NT2/D1 (cell line): ENCODE results near the gene RASAL1.

ENCODE experiments used
- DNase-seq: peaks from one replicate; pipeline ENCODE4 v3.0.0-alpha.2; 2011; ENCODE audit warnings: low read depth, low spot score
- H3K27me3 ChIP-seq: 2 replicates; pipeline ENCODE4 v1.6.0; 2011; ENCODE audit warnings: mild to moderate bottlenecking; ENCODE audit not compliant: insufficient read length, insufficient read depth
- H3K36me3 ChIP-seq: 2 replicates; pipeline ENCODE4 v1.6.1; 2011; ENCODE audit warnings: mild to moderate bottlenecking, low read length, mixed read lengths; ENCODE audit not compliant: insufficient read depth, insufficient read length
- H3K4me1 ChIP-seq: 2 replicates; pipeline ENCODE4 v1.5.1; 2011; ENCODE audit not compliant: insufficient read depth, insufficient read length
- H3K4me3 ChIP-seq: 2 replicates; pipeline ENCODE4 v1.5.1; 2011; ENCODE audit warnings: low read depth; ENCODE audit not compliant: insufficient read length
- H3K9ac ChIP-seq: 2 replicates; pipeline ENCODE4 v1.6.0; 2011; ENCODE audit warnings: low read depth; ENCODE audit not compliant: insufficient read length
- H3K9me3 ChIP-seq: 2 replicates; pipeline ENCODE4 v1.5.1; 2011; ENCODE audit warnings: mild to moderate bottlenecking, low read length; ENCODE audit not compliant: insufficient read depth
- SUZ12 ChIP-seq: IDR thresholded peaks from 2 replicates; pipeline ENCODE4 v1.6.1; 2011; ENCODE audit not compliant: insufficient read length, insufficient read depth; ENCODE audit errors: extremely low read depth
- YY1 ChIP-seq: IDR thresholded peaks from 2 replicates; pipeline ENCODE4 v1.6.1; 2011; ENCODE audit not compliant: insufficient read length, insufficient read depth
- ZNF274 ChIP-seq: IDR thresholded peaks from 2 replicates; pipeline ENCODE4 v1.6.1; 2011; ENCODE audit warnings: mild to moderate bottlenecking, low read depth, low read length

Gene RASAL1

DNA sequence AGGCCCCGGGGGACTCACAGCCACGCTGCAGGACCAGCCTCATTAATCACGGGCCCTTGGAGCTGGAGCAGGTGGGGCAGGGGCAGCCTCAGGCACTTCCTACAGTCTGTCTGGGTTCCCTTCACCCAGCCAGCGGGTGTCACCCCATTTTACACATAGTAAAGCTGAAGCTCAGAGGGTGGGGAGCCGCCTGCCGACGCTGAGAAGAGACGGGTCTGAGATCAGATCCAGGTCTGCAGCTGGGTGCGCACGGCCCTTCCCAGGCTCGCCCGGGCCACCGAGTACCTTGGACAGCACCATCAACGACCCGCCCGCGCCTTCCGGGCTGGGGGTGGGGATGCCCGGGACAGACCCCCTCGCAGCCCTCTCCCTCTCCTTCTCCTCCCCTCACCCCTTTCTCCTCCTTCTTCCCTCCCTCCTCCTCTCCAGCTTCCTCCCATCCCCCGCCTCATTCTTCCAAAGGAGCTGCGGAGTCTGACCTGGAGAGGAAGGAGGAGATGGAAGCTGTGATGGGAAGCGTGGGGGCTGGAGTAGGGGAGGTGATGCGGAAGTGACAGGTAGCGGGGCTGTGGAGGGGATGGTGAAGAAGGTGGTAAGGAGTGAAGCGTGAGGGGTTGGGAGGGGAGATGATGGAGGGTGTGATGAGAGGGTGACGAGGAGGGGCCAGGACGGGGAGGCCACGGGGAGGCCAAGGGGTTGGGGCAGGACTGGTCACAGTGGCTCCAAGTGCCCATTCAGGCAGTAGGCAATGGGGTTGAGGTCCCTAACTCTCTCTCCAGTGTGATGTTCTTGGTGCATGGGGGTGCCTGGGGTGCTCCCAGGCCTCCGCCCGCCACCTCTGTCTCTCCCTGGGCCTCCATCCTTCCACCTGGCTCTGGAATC lies 70.2 kb downstream of the RASAL1 start:
- Histone ChIP-seq H3K9ac (no peak overlapping the region), H3K27me3 (peaks cover 49% of the 10 kb centered on the region), H3K4me1 (peaks cover 32% of the 10 kb centered on the region), H3K4me3 (no peak overlapping the region), H3K36me3 (no peaks in the 10 kb centered on the region), H3K9me3 (no peaks in the 10 kb centered on the region)
- no peak for TF ChIP-seq YY1
- TF ChIP-seq ZNF274: no peak
- no peak for TF ChIP-seq SUZ12
- peak; percentile 68 for DNase-seq

DNA sequence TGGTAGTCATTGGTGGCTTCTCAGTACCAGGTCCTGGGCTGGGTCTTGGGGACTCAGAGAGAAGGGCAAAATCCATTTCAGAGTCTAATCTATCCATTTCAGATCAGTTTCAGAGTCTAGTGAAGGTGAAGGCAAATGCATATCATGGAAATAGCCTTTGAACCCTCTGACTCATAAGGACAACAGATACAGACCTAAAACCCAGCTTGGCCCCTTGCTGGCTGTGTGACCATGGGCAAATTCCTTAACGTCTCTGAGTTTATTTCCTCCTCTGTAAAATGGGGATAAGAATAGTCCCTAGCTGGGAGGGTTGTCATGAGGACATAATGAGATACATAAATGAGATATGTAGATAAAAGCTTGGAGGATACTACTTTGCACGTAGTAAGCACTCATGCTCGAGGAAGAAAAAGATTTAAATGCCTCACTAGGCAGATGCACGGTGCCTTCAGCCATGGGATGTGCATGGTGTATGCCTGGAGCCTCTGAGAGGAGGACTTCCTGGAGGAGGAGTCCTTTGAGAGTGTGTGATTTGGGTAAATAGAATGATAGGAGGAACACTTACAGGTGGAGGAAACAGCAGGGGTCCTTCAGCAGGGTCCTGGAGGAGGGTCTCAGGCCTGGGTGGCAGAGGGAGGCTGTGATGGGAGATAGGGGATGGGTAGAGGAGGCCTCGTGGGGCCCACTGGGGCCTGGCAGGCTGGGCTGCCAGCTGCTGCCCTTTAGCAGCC lies 71.0 kb downstream of the RASAL1 start:
- Histone ChIP-seq H3K4me3 (no peak overlapping the region), H3K9ac (no peak overlapping the region), H3K4me1 (peaks cover 24% of the 10 kb centered on the region), H3K9me3 (no peaks in the 10 kb centered on the region), H3K36me3 (no peaks in the 10 kb centered on the region), H3K27me3 (peaks cover 58% of the 10 kb centered on the region)
- TF ChIP-seq SUZ12: no peak
- TF ChIP-seq YY1: no peak
- no peak for TF ChIP-seq ZNF274
- no peak for DNase-seq

DNA sequence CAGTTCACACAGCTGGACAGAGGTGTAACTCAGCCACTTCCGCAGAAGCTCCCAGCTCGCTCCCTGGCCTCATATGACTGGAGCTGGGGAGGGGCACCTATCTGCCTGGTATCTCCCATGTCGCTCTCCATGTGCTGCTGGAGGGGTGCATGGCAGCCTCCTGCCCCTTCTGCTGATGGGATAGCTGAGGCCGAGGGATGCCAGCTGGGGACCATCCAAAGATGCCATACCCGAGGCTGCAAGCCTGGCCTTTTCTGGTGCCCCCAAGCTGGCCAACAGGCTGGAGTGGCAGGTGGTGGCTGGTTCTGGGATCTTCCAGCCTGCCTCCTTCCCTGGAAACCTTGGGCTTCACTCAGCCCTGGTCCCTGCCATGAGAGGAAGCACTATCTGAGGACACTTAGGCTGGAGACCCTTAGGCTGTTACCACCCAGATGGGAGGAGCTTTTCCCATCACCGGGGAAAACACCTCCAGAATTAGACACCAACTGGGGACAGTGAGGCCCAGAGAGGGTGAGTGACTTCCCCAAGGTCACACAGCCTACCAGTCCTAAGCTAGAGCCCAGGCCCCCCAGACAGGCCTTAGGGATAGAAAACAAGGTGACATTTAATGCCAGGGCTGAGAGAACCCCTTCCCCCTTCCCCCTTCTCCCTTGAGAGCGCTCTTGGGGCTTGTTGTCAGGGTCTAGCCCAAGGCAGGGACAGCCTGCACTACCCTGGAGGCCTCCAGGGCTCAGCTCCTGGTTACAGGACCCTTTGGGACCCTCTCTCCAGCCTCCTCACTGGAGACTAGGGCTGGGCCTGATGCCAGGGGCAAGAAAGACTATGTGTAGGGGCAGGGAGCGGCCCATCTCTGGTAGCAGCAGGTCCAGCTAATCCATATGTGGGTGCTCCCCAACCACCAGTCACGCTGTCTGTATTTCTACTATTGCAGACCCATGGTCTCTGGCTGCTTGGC lies 71.9 kb downstream of the RASAL1 start:
- no peak for DNase-seq
- Histone ChIP-seq H3K4me1 (peaks cover 22% of the 10 kb centered on the region), H3K36me3 (no peaks in the 10 kb centered on the region), H3K4me3 (no peak overlapping the region), H3K27me3 (peaks cover 66% of the 10 kb centered on the region), H3K9ac (peak overlapping the region; percentile 36), H3K9me3 (no peaks in the 10 kb centered on the region)
- no peak for TF ChIP-seq ZNF274
- no peak for TF ChIP-seq YY1
- TF ChIP-seq SUZ12: no peak

DNA sequence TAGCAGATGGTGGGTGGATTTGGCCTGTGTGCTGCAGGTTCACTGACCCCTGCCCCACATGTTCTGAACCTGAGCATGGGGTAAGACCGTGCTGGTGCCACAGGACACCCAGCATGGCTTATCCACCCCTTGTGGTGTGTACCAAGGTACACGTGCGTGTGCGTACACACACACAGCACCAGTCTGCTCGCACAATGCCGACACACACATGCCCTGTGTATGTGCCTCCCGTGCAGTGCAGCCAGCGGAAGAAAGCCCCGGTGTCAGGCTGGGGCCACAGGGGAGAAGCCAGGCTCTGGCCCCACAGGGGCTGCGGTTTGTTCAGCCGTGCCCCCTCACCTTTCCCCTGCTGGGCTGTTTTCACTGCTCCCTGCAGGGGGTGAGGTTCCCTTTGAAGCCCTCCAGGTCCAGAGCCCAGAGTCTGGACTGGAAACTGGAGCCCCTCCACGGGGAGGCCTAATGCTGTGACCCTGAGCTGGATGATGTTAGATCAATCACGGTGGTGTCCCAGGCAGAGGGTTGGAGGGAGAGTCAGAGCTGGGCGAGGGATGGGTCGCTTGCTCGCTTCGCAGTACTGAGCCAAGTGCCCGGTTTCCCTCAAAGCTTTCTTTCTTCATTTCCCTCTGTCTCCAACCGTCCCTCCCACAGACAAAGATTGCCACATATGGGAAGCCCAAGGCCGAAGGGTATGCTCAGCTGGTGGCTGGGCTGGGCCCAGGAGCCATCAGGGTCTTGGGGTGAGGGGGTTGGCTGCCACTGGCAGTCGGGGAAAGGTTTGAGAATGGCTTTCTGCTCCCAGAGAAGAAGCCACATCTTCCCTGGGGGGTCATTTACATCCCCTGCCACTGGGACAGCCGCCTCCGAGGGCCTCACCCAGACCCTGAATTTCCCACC lies 72.8 kb downstream of the RASAL1 start:
- peak overlapping the region; percentile 63 for H3K9ac ChIP-seq
- no peak for TF ChIP-seq ZNF274
- no peak overlapping the region for H3K4me3 ChIP-seq
- H3K27me3 ChIP-seq: peaks cover 75% of the 10 kb centered on the region
- peaks cover 22% of the 10 kb centered on the region for H3K4me1 ChIP-seq
- no peaks in the 10 kb centered on the region for H3K36me3 ChIP-seq
- H3K9me3 ChIP-seq: no peaks in the 10 kb centered on the region
- no peak for DNase-seq

DNA sequence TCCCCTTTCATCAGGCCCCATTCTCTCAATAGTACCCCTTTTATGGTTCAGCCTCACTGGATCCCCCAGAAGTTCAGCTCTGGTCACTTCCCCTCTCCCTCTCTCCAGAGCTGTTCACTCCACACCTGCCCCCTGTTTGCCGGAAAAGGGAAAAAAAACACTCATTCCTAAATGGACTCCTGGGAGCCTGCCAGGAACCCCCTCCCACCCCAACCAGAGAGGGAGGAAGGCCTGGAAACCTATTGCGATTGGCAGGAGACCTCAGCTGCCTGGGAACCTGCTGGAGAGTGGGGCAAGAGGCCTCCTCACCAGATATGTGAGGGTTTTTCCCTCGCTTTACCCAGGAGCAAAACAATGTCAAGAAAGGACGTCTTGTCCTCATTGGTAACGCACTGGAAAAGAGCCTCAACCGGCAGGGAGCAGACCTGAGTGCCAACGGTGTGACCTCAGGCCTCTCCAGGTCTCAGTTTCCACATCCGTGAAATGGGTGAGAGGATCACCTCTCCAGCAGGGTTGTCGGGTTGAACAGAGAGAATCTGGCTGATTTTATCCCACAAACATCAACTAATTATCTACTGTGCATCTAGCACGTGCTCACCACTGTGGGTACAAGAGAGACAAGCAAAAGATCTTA lies 74.4 kb downstream of the RASAL1 start:
- no peak for TF ChIP-seq SUZ12
- TF ChIP-seq ZNF274: no peak
- TF ChIP-seq YY1: no peak
- H3K9me3 ChIP-seq: no peaks in the 10 kb centered on the region
- no peak overlapping the region for H3K9ac ChIP-seq
- no peak overlapping the region for H3K4me3 ChIP-seq
- H3K27me3 ChIP-seq: peaks cover 89% of the 10 kb centered on the region
- peaks cover 17% of the 10 kb centered on the region for H3K4me1 ChIP-seq
- no peak for DNase-seq
- no peaks in the 10 kb centered on the region for H3K36me3 ChIP-seq

DNA sequence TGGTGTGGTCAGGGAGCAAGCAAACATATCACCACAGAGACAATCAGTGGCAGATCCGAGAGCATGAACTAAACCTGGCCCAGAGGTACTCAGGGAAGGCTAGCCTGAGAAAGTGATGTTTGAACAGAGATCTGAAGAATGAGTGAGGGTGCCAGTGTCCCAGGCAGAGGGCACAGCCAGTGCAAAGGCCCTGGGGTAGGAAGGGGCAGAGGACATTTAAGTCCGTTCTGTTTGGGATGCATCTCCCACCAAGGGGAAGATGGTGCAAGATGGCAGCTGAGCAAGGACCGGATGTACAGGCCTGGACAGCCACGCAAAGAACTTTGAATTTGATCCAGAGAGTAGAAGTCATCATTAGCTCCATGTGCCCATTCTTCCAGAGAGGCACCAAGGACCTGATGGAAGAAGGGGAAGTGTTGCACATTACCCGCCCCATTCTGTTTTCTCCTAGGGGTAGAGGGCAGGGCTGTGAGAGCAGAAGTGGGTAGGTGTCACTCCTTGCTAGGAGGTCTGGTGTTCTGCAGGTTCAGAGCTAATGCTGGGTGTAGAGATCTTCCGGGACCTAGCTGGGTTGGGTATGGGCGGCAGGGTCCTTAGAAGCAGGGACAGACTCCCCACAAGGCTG lies 75.1 kb downstream of the RASAL1 start:
- H3K9ac ChIP-seq: no peak overlapping the region
- peaks cover 21% of the 10 kb centered on the region for H3K4me1 ChIP-seq
- no peak overlapping the region for H3K4me3 ChIP-seq

More for the DNA sequence above, 75.1 kb downstream of the RASAL1 start:
- no peaks in the 10 kb centered on the region for H3K36me3 ChIP-seq
- no peaks in the 10 kb centered on the region for H3K9me3 ChIP-seq
- TF ChIP-seq YY1 (no peak), ZNF274 (no peak), SUZ12 (no peak)
- peaks cover 93% of the 10 kb centered on the region for H3K27me3 ChIP-seq
- DNase-seq: no peak
